NCI-H226 (cell line): ENCODE results near the gene GRAMD4.

Experiments
- DNase-seq: peaks from one replicate; pipeline ENCODE4 v3.0.0-alpha.2; 2015

GRAMD4 gene

GRCh38 chr22:46622081-46622521 lies 1.9 kb downstream of the GRAMD4 start:
- DNase-seq: no peak

- DNase-seq: no peak
Measured at GRCh38 chr22:46625113-46625842, 5.1 kb downstream of the GRAMD4 start.

- DNase-seq: no peak
Measured at GRCh38 chr22:46625843-46626349, 5.7 kb downstream of the GRAMD4 start.

GRCh38 chr22:46626356-46626755 lies 6.2 kb downstream of the GRAMD4 start:
- DNase-seq: no peak

GRCh38 chr22:46626911-46627805 lies 7.0 kb downstream of the GRAMD4 start:
- no peak for DNase-seq

GRCh38 chr22:46627806-46628482 lies 7.8 kb downstream of the GRAMD4 start:
- no peak for DNase-seq

GRCh38 chr22:46628756-46629155 lies 8.6 kb downstream of the GRAMD4 start:
- no peak for DNase-seq

- no peak for DNase-seq
Measured at GRCh38 chr22:46629291-46629690, 9.1 kb downstream of the GRAMD4 start.

GRCh38 chr22:46631113-46631512 lies 10.9 kb downstream of the GRAMD4 start:
- no peak for DNase-seq

GRCh38 chr22:46632646-46633249 lies 12.6 kb downstream of the GRAMD4 start:
- no peak for DNase-seq

- no peak for DNase-seq
Measured at GRCh38 chr22:46633334-46633890, 13.2 kb downstream of the GRAMD4 start.

- no peak for DNase-seq
Measured at GRCh38 chr22:46634011-46634699, 14.0 kb downstream of the GRAMD4 start.

GRCh38 chr22:46634973-46635685 lies 14.9 kb downstream of the GRAMD4 start:
- DNase-seq: peak; percentile 20

- DNase-seq: no peak
Measured at GRCh38 chr22:46635756-46636155, 15.6 kb downstream of the GRAMD4 start.

GRCh38 chr22:46636221-46637002 lies 16.2 kb downstream of the GRAMD4 start:
- no peak for DNase-seq

- no peak for DNase-seq
Measured at GRCh38 chr22:46637711-46638600, 17.8 kb downstream of the GRAMD4 start.

- no peak for DNase-seq
Measured at GRCh38 chr22:46638601-46639431, 18.6 kb downstream of the GRAMD4 start.

- DNase-seq: no peak
Measured at GRCh38 chr22:46639843-46640242, 19.7 kb downstream of the GRAMD4 start.
